ENCODE results near the gene AOC3. TPM values are rescaled to one million over a fixed set of nuclear protein-coding genes. Genes with fewer than 3 reads are reported as not detected.

AOC3 gene
- polyA plus RNA-seq, 2 of the 4 experiments (the other 2 are of a cell fraction), result 0.79 to 1.4 TPM

- ChIA-PET POLR2A (no interaction called here), CTCF (interaction anchor here (1.2 to 20.4 kb wide), 6 partner anchors 9 to 133 kb away, joined by 3 to 372 read pairs (median 12); partner anchors contain the start of gene AOC2)
- no peak for DNase-seq (ENCODE audit: low read depth in 1 of 2, low spot score in 1 of 2)
- H3K9me3 ChIP-seq, result no peaks in the 10 kb centered on the region
- no peak for TF ChIP-seq POLR2A (IDR thresholded peaks at IDR 0.05; ENCODE audit: low read length)
- TF ChIP-seq TP53 (CRISPR knock-in tag; IDR thresholded peaks at IDR 0.05), result no peak
- TF ChIP-seq HOXB5 (CRISPR knock-in tag; IDR thresholded peaks at IDR 0.05), result no peak
- H3K4me3 ChIP-seq, result no peak overlapping the region
- no peak; a peak in 1 of 6 replicates for ATAC-seq
- WGBS (ENCODE audit: missing lambda C conversion rate), result 63% methylated on average over 4 of the region's 4 CpGs
- no peak overlapping the region for H3K4me2 ChIP-seq
- no peak overlapping the region for H3K27ac ChIP-seq
- FAIRE-seq, result no peak
- no peaks in the 10 kb centered on the region for H3K4me1 ChIP-seq
Measured at GRCh38 chr17:42853004-42853403, 2.0 kb downstream of the AOC3 start.

GRCh38 chr17:42853597-42853967, 2.6 kb downstream of the AOC3 start:
- Histone ChIP-seq H3K4me1 (no peaks in the 10 kb centered on the region), H3K4me2 (no peak overlapping the region), H3K9me3 (no peaks in the 10 kb centered on the region), H3K27ac (no peak overlapping the region), H3K4me3 (no peak overlapping the region)
- POLR2A ChIA-PET, result no interaction called here
- WGBS (ENCODE audit: missing lambda C conversion rate), result 71% methylated on average over 5 of the region's 5 CpGs
- no peak for ATAC-seq
- no peak for FAIRE-seq
- TF ChIP-seq KDM5A (IDR thresholded peaks at IDR 0.05), result no peak
- TF ChIP-seq PBX3 (IDR thresholded peaks at IDR 0.05), result no peak
- no peak for TF ChIP-seq EP300 (IDR thresholded peaks at IDR 0.05)
- no peak for TF ChIP-seq HOXB5 (CRISPR knock-in tag; IDR thresholded peaks at IDR 0.05)
- no peak for TF ChIP-seq CHD2 (IDR thresholded peaks at IDR 0.05; ENCODE audit: low read length, partially characterized antibody)
- TF ChIP-seq FOSL2 (IDR thresholded peaks at IDR 0.05), result no peak
- no peak for TF ChIP-seq FOSL2 (CRISPR knock-in tag; IDR thresholded peaks at IDR 0.05)
- no peak for TF ChIP-seq POLR2A (IDR thresholded peaks at IDR 0.05; ENCODE audit: low read length)
- no peak for TF ChIP-seq ZSCAN20 (CRISPR knock-in tag; IDR thresholded peaks at IDR 0.05)
- no peak for DNase-seq (ENCODE audit: low read depth in 1 of 2, low spot score in 1 of 2)
- CTCF ChIA-PET, result interaction anchor here (1.6 to 20.4 kb wide), 4 partner anchors 10 to 84 kb away, joined by 4 to 372 read pairs (median 40); partner anchors contain the start of gene AOC2

DNA sequence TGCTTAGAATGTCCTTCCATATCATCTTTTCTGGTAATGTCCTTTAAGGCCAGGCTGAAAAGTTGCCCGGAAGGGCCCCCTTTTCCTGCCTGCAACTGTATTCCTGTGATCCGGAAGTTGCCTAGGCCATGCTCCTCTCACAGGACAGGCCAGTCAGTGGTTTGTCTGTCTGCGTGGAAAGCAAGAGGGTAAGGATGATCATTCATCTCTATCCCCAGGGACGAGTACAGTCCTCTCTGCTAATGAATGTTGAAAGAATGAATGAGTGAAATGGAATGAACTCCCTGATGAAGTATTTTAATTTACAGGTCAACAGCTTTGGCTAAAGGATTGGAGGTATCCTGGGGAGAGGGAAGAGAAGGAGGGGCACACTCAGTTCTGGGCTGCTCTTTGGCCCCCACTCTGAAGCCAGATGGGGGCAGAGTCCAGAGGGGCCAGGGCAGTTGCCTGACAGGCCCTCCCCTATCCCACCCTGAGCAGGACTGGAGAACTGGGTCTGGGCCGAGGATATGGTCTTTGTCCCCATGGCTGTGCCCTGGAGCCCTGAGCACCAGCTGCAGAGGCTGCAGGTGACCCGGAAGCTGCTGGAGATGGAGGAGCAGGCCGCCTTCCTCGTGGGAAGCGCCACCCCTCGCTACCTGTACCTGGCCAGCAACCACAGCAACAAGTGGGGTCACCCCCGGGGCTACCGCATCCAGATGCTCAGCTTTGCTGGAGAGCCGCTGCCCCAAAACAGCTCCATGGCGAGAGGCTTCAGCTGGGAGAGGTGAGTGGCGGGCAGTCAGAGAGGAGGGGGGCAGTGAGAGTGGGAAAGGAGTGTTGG, 3.2 kb downstream of the AOC3 start:
- FAIRE-seq (no peak), ATAC-seq (no peak), DNase-seq (ENCODE audit: low read depth in 1 of 2, low spot score in 1 of 2) (no peak)
- WGBS (ENCODE audit: missing lambda C conversion rate), result 86% methylated on average over 12 of the region's 15 CpGs
- no peak for TF ChIP-seq HMGXB4 (CRISPR knock-in tag; IDR thresholded peaks at IDR 0.05; ENCODE audit: borderline replicate concordance)
- no peak overlapping the region for H3K27ac ChIP-seq
- no peaks in the 10 kb centered on the region for H3K9me3 ChIP-seq
- CTCF ChIA-PET, result interaction anchor here (0.6 to 20.4 kb wide), 8 partner anchors 10 to 165 kb away, joined by 3 to 372 read pairs (median 8); partner anchors contain the start of genes AOC2, BECN1 and PSME3
- no peak overlapping the region for H3K4me2 ChIP-seq
- H3K4me3 ChIP-seq, result no peak overlapping the region
- H3K4me1 ChIP-seq, result no peaks in the 10 kb centered on the region
- POLR2A ChIA-PET, result interaction anchor here (0.6 kb wide), 1 partner anchor 118 kb away, joined by 6 read pairs; no protein-coding TSS in a partner anchor

- ChIA-PET CTCF (interaction anchor here (0.6 to 20.4 kb wide), 12 partner anchors 10 to 277 kb away, joined by 3 to 372 read pairs (median 4); partner anchors contain the start of genes AOC2, BECN1, PSME3 and RPL27), POLR2A (no interaction called here)
- ATAC-seq (no peak), FAIRE-seq (no peak), DNase-seq (ENCODE audit: low read depth in 1 of 2, low spot score in 1 of 2) (no peak)
- no peak overlapping the region for H3K4me2 ChIP-seq
- H3K27ac ChIP-seq, result no peak overlapping the region
- WGBS (ENCODE audit: missing lambda C conversion rate), result 73% methylated on average over 8 of the region's 8 CpGs
- H3K4me3 ChIP-seq, result no peak overlapping the region
- H3K9me3 ChIP-seq, result no peaks in the 10 kb centered on the region
- H3K4me1 ChIP-seq, result no peaks in the 10 kb centered on the region
- TF ChIP-seq TP53 (CRISPR knock-in tag; IDR thresholded peaks at IDR 0.05), result no peak
- TF ChIP-seq RNF2 (IDR thresholded peaks at IDR 0.05; ENCODE audit: borderline replicate concordance, low read depth), result no peak
- no peak for TF ChIP-seq JUN (IDR thresholded peaks at IDR 0.05)
- no peak for TF ChIP-seq CHD4 (IDR thresholded peaks at IDR 0.05; ENCODE audit: borderline replicate concordance)
- no peak for TF ChIP-seq FOXS1 (CRISPR knock-in tag; IDR thresholded peaks at IDR 0.05)
- no peak for TF ChIP-seq REST (IDR thresholded peaks at IDR 0.05)
- TF ChIP-seq BCL3 (IDR thresholded peaks at IDR 0.05), result no peak
- no peak for TF ChIP-seq HOXB5 (CRISPR knock-in tag; IDR thresholded peaks at IDR 0.05)
- no peak for TF ChIP-seq ESRRA (IDR thresholded peaks at IDR 0.05; ENCODE audit: borderline replicate concordance, low read length)
Measured at GRCh38 chr17:42855048-42855596, 4.1 kb downstream of the AOC3 start.
